H9 (cell line): ENCODE data around the gene GALNT2. TPM values are rescaled to one million over a fixed set of nuclear protein-coding genes. Genes with fewer than 3 reads are reported as not detected.

Source experiments
- DNase-seq: peaks from one replicate; pipeline ENCODE4 v3.0.0-alpha.2; 2017
- H2AFZ ChIP-seq: one replicate; pipeline ENCODE4 v1.6.1; 2013; ENCODE audit warnings: mild to moderate bottlenecking, low read length, control low read depth, moderate library complexity
- H2AK5ac ChIP-seq: 2 replicates; pipeline ENCODE4 v1.6.1; 2013; ENCODE audit warnings: low read length, control low read depth, mixed read lengths; ENCODE audit not compliant: insufficient read length
- H2BK120ac ChIP-seq: one replicate; pipeline ENCODE4 v1.6.1; 2013; ENCODE audit warnings: low read depth, mild to moderate bottlenecking, low read length, control low read depth, inconsistent platforms; ENCODE audit not compliant: poor library complexity, severe bottlenecking
- H2BK12ac ChIP-seq: 2 replicates; pipeline ENCODE4 v1.6.1; 2013; ENCODE audit warnings: low read length, control low read depth, mixed read lengths, low read depth; ENCODE audit not compliant: insufficient read length
- H2BK15ac ChIP-seq: 2 replicates; pipeline ENCODE4 v1.6.1; 2013; ENCODE audit warnings: low read depth, low read length, control low read depth
- H2BK20ac ChIP-seq: one replicate; pipeline ENCODE4 v1.6.1; 2013; ENCODE audit warnings: low read depth, mild to moderate bottlenecking, low read length, control low read depth, inconsistent platforms; ENCODE audit not compliant: poor library complexity, severe bottlenecking
- H2BK5ac ChIP-seq: 2 replicates; pipeline ENCODE4 v1.6.1; 2013; ENCODE audit warnings: low read length, control low read depth, mixed read lengths; ENCODE audit not compliant: insufficient read length
- H3K14ac ChIP-seq: 2 replicates; pipeline ENCODE4 v1.6.1; 2013; ENCODE audit warnings: low read length, control low read depth; ENCODE audit not compliant: insufficient read depth
- H3K18ac ChIP-seq: 2 replicates; pipeline ENCODE4 v1.6.1; 2013; ENCODE audit warnings: low read depth, mild to moderate bottlenecking, mixed read lengths, low read length, control low read depth; ENCODE audit not compliant: insufficient read length
- H3K23ac ChIP-seq: 2 replicates; pipeline ENCODE4 v1.6.1; 2013; ENCODE audit warnings: low read length, control low read depth, mixed read lengths, low read depth; ENCODE audit not compliant: insufficient read length
- H3K23me2 ChIP-seq: 2 replicates; pipeline ENCODE4 v1.6.1; 2013; ENCODE audit warnings: low read depth, mild to moderate bottlenecking, mixed read lengths, low read length, control low read depth; ENCODE audit not compliant: insufficient read length, poor library complexity, severe bottlenecking
- H3K27ac ChIP-seq: 2 replicates; pipeline ENCODE4 v1.5.1; 2013; ENCODE audit warnings: low read length, control low read depth, mixed read lengths, low read depth; ENCODE audit not compliant: insufficient read length
- H3K27me3 ChIP-seq: 2 replicates; pipeline ENCODE4 v1.6.1; 2013; ENCODE audit warnings: low read length, control low read depth, inconsistent platforms; ENCODE audit not compliant: insufficient read depth
- H3K4ac ChIP-seq: 2 replicates; pipeline ENCODE4 v1.6.1; 2013; ENCODE audit warnings: low read depth, mild to moderate bottlenecking, control low read depth, inconsistent platforms, low read length, moderate library complexity
- H3K4me1 ChIP-seq: 2 replicates; pipeline ENCODE4 v1.6.1; 2013; ENCODE audit warnings: low read length, control low read depth, inconsistent platforms; ENCODE audit not compliant: insufficient read depth
- H3K4me2 ChIP-seq: 2 replicates; pipeline ENCODE4 v1.6.1; 2013; ENCODE audit warnings: low read length, control low read depth, mixed read lengths; ENCODE audit not compliant: insufficient read length, insufficient read depth
- H3K56ac ChIP-seq: 2 replicates; pipeline ENCODE4 v1.6.1; 2013; ENCODE audit warnings: low read depth, mild to moderate bottlenecking, mixed read lengths, low read length, control low read depth; ENCODE audit not compliant: insufficient read length
- H3K79me1 ChIP-seq: 2 replicates; pipeline ENCODE4 v1.6.1; 2013; ENCODE audit warnings: low read depth, mild to moderate bottlenecking, moderate library complexity, low read length, control low read depth, inconsistent platforms; ENCODE audit not compliant: insufficient read depth, poor library complexity, severe bottlenecking
- H3K79me2 ChIP-seq: 2 replicates; pipeline ENCODE4 v1.6.1; 2013; ENCODE audit warnings: low read length, control low read depth, inconsistent platforms; ENCODE audit not compliant: insufficient read depth
- H3K9ac ChIP-seq: 2 replicates; pipeline ENCODE4 v1.6.1; 2013; ENCODE audit warnings: low read length, control low read depth, mixed read lengths; ENCODE audit not compliant: insufficient read length; ENCODE audit errors: extremely low read depth
- H3K9me3 ChIP-seq: one replicate; pipeline ENCODE4 v1.6.1; 2013; ENCODE audit warnings: low read depth, low read length, inconsistent platforms; ENCODE audit not compliant: control insufficient read depth
- H3T11ph ChIP-seq: one replicate; pipeline ENCODE4 v1.6.1; 2013; ENCODE audit warnings: mild to moderate bottlenecking, low read length, control low read depth, inconsistent platforms
- H4K20me1 ChIP-seq: one replicate; pipeline ENCODE4 v1.6.1; 2013; ENCODE audit not compliant: control insufficient read depth, insufficient read length, insufficient read depth
- H4K5ac ChIP-seq: 2 replicates; pipeline ENCODE4 v1.6.1; 2013; ENCODE audit warnings: low read depth, mild to moderate bottlenecking, mixed read lengths, low read length, control low read depth; ENCODE audit not compliant: insufficient read length
- H4K8ac ChIP-seq: replicated peaks from 2 replicates; pipeline ENCODE4 v1.6.1; 2013; ENCODE audit warnings: low read length, control low read depth, mixed read lengths, low read depth; ENCODE audit not compliant: insufficient read length
- H4K91ac ChIP-seq: 2 replicates; pipeline ENCODE4 v1.6.1; 2013; ENCODE audit warnings: low read depth, mild to moderate bottlenecking, moderate library complexity, mixed read lengths, low read length, control low read depth; ENCODE audit not compliant: insufficient read length
- H3K27ac Mint-ChIP-seq, 3 experiments: 2 replicates in 2 of 3; 3 replicates in 1 of 3; pipeline ENCODE4 v1.8.0; 2020 to 2021; ENCODE audit warnings: mixed read lengths in 3 of 3, mild to moderate bottlenecking in 1 of 3, moderate library complexity in 1 of 3
- H3K27me3 Mint-ChIP-seq: 2 replicates; pipeline ENCODE4 v1.8.0; 2021; ENCODE audit warnings: low read depth, mild to moderate bottlenecking, moderate library complexity, mixed read lengths
- H3K36me3 Mint-ChIP-seq, 3 experiments: 2 replicates in 2 of 3; 3 replicates in 1 of 3; pipeline ENCODE4 v1.8.0; 2020 to 2021; ENCODE audit warnings: low read depth in 3 of 3, mixed read lengths in 3 of 3; ENCODE audit not compliant: insufficient read depth in 1 of 3
- H3K4me1 Mint-ChIP-seq, 2 experiments: 2 replicates each; pipeline ENCODE4 v1.8.0; 2020; ENCODE audit warnings: mixed read lengths in 2 of 2
- H3K4me3 Mint-ChIP-seq, 2 experiments: 2 replicates in 1 of 2; 3 replicates in 1 of 2; pipeline ENCODE4 v1.8.0; 2020 to 2021; ENCODE audit warnings: mild to moderate bottlenecking in 2 of 2, mixed read lengths in 2 of 2, moderate library complexity in 1 of 2
- H3K9me3 Mint-ChIP-seq, 2 experiments: 2 replicates in 1 of 2; 3 replicates in 1 of 2; pipeline ENCODE4 v1.8.0; 2020; ENCODE audit warnings: mild to moderate bottlenecking in 2 of 2, mixed read lengths in 2 of 2, moderate library complexity in 1 of 2
- CTCF ChIP-seq: fragments of 200-600 bp; sonication (generic); conservative IDR thresholded peaks from 3 replicates; pipeline ENCODE4 v1.8.0; 2021; ENCODE audit warnings: antibody characterized with exemption, mild to moderate bottlenecking
- WGBS: extraction: QIAGEN DNeasy Blood & Tissue Kit; methylation state at CpG from one replicate; pipeline ENCODE4 v1.1.7; 2013; ENCODE audit warnings: missing lambda C conversion rate, low lambda C conversion rate, mixed read lengths; ENCODE audit not compliant: insufficient read length; ENCODE audit errors: extremely low coverage; 5-methylcytosine and 5-hydroxymethylcytosine counted together
- total RNA-seq: library from RNA; stranded (reverse); gene quantifications from 2 replicates; pipeline ENCODE4 v1.2.1, GENCODE V29; 2021

Gene GALNT2
- total RNA-seq, 1 experiment from 2014 or later, result 57.6 TPM

DNA sequence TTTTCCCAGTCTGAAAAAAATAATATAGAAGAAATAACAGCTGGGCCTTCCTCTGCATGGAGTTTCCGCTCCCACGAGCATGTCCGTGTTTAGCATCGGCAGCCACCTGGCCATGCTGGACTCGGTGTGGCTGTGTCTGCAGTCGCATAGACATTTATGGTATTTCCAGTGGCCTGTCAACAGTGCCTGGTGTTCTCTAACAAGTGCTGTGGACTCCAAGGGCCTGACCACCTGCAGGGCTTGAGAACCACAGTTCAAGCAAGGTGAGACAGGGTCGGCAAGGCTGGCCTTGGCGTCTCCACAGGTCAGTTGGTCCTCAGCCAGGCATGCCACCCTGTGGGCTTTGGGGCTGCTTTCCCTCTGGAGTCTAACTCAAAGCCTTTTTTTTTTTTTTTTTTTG, 234.3 kb downstream of the GALNT2 start:
- no peak for TF ChIP-seq CTCF
- Mint-ChIP-seq H3K4me3 (no peak overlapping the region), H3K27ac (no peak overlapping the region), H3K27me3 (peaks cover 4% of the 10 kb centered on the region; the same call in 1 of the 2 replicates), H3K36me3 (peaks cover 0 to 2% (median 0%) of the 10 kb centered on the region in 3 experiments; a peak in 1 of 7 replicates), H3K4me1 (peaks cover 0 to 3% of the 10 kb centered on the region in 2 experiments; a peak in 2 of 4 replicates), H3K9me3 (no peaks in the 10 kb centered on the region)
- Histone ChIP-seq H3K9ac (no peak overlapping the region), H3K79me2 (no peaks in the 10 kb centered on the region), H3K14ac (no peak overlapping the region), H4K20me1 (no peaks in the 10 kb centered on the region), H3T11ph (no peak overlapping the region), H3K23me2 (no peaks in the 10 kb centered on the region), H2BK15ac (no peak overlapping the region), H3K18ac (no peak overlapping the region), H3K27me3 (no peaks in the 10 kb centered on the region), H3K4ac (no peak overlapping the region), H4K91ac (no peak overlapping the region), H2AFZ (no peak overlapping the region), H4K8ac (no peak overlapping the region), H3K27ac (no peak overlapping the region), H2AK5ac (no peak overlapping the region), H4K5ac (no peak overlapping the region), H3K79me1 (no peaks in the 10 kb centered on the region), H2BK5ac (no peak overlapping the region), H2BK12ac (no peak overlapping the region), H3K4me1 (no peaks in the 10 kb centered on the region), H3K9me3 (no peaks in the 10 kb centered on the region), H3K4me2 (no peak overlapping the region), H3K56ac (no peak overlapping the region), H2BK20ac (no peak overlapping the region), H3K23ac (no peak overlapping the region), H2BK120ac (no peak overlapping the region)
- no peak for DNase-seq
- no CpG with 5 or more reads among the region's 8 CpGs for WGBS
